ENCODE results near the gene MGMT. TPM values are rescaled to one million over a fixed set of nuclear protein-coding genes. Genes with fewer than 3 reads are reported as not detected.

Gene MGMT
- total RNA-seq, 6 experiments from 2014 or later = 36.5 to 53.4 (median 42.3) TPM

DNA sequence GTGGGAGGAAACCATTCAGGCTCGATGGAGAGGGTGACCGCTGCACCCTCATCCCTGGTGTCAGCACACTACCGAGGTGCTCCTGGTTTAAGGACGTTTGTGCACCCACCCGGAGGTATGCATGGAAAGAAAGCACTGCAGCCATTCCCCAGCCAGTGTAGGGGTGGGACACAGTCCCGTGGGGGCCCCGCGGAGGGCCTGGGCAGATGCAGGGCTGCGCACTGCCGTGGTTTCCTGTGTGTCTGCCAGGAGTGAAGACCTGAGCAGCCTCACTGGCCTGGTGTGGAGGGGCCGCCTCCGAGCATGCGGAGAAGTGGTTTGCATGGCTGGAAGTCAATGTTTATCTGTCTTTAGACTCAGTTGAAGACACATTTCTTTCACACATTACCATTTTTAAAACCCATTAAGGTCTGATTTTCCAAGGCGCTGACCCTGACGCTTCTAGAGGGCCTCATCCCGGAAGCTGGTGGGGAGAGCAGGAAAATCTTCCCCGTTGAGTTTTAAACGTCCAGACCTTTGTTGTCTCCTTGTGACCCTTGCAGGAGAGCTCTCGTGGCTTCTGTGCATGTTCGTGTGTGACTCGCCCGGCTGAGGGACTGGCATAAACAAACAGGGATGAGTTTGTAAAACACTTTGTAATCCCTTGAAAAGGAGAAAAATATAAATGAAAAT lies 188.1 kb downstream of the MGMT start:
- no peak for DNase-seq

DNA sequence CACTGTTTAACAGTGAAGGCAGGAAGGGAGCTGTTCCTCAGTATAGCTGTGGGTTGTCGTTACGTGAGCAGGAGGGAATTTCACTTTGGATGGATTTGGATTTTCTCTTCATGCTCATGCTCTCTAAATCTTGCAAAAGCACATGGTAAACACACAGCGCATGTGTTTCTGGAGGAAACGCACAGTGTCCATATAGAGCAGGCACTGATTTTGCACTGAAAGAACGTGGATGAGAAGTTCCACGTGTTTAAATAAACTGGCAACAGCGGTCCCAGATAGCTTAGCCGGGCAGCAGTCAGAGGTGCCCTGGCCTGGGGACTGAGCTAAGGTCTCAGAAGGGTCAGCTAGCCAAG lies 188.6 kb downstream of the MGMT start:
- no peak for TF ChIP-seq POLR2A (IDR thresholded peaks at IDR 0.05)
- Histone ChIP-seq H3K9me3 (no peaks in the 10 kb centered on the region), H3K27me3 (no peaks in the 10 kb centered on the region), H3K4me1 (no peaks in the 10 kb centered on the region), H3K4me3 (no peak overlapping the region), H3K36me3 (peaks cover 0 to 3% (median 0%) of the 10 kb centered on the region in 4 donors), H3K27ac (no peak overlapping the region)
- ATAC-seq = no peak
- WGBS (ENCODE audit: insufficient coverage, low coverage, low lambda C conversion rate, missing lambda C conversion rate) = 95% methylated on average over 8 of the region's 8 CpGs
- intact Hi-C loops (cut with DNase I) = no loop called here
- no peak for DNase-seq

More for the DNA sequence above, 188.1 kb downstream of the MGMT start:
- Histone ChIP-seq H3K27me3 (no peaks in the 10 kb centered on the region), H3K9me3 (no peaks in the 10 kb centered on the region), H3K4me3 (no peak overlapping the region), H3K27ac (no peak overlapping the region), H3K36me3 (peaks cover 0 to 6% (median 0%) of the 10 kb centered on the region in 4 donors), H3K4me1 (no peaks in the 10 kb centered on the region)
- intact Hi-C loops (cut with DNase I) = no loop called here
- 75% methylated on average over 16 of the region's 22 CpGs for WGBS (ENCODE audit: insufficient coverage, low coverage, low lambda C conversion rate, missing lambda C conversion rate)
- TF ChIP-seq, protein P1, sequence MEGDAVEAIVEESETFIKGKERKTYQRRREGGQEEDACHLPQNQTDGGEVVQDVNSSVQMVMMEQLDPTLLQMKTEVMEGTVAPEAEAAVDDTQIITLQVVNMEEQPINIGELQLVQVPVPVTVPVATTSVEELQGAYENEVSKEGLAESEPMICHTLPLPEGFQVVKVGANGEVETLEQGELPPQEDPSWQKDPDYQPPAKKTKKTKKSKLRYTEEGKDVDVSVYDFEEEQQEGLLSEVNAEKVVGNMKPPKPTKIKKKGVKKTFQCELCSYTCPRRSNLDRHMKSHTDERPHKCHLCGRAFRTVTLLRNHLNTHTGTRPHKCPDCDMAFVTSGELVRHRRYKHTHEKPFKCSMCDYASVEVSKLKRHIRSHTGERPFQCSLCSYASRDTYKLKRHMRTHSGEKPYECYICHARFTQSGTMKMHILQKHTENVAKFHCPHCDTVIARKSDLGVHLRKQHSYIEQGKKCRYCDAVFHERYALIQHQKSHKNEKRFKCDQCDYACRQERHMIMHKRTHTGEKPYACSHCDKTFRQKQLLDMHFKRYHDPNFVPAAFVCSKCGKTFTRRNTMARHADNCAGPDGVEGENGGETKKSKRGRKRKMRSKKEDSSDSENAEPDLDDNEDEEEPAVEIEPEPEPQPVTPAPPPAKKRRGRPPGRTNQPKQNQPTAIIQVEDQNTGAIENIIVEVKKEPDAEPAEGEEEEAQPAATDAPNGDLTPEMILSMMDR (IDR thresholded peaks at IDR 0.05) = no peak
- no peak for TF ChIP-seq POLR2A (IDR thresholded peaks at IDR 0.05)
- no peak for ATAC-seq

DNA sequence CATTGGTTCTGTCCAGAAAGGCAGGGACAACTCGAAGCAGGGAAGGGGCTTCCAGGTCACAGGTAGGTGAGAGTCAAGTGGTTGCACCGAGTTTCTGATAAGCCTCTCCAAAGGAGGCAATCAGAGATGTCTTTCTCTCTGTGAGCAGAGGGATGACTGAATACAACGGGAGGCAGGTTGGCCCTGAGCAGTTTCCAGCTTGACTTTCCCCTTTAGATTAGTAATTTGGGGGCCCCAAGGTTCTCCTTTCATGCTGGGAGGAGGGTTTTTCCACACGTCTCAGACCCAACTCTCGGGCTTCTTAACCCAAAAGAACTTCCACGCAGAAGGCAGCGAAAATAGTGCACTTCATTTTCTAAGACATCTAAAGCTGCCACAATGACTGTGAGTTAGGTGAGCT lies 189.6 kb downstream of the MGMT start:
- DNase-seq = no peak
- WGBS (ENCODE audit: insufficient coverage, low coverage, low lambda C conversion rate, missing lambda C conversion rate) = 70% methylated on average over 2 of the region's 7 CpGs
- Histone ChIP-seq H3K4me3 (no peak overlapping the region), H3K9me3 (no peaks in the 10 kb centered on the region), H3K4me1 (no peaks in the 10 kb centered on the region), H3K36me3 (no peaks in the 10 kb centered on the region), H3K27ac (no peak overlapping the region), H3K27me3 (no peaks in the 10 kb centered on the region)
- ATAC-seq = no peak
- TF ChIP-seq, protein P1 (IDR thresholded peaks at IDR 0.05) = no peak
- no peak for TF ChIP-seq POLR2A (IDR thresholded peaks at IDR 0.05)
- intact Hi-C loops (cut with DNase I) = no loop called here

DNA sequence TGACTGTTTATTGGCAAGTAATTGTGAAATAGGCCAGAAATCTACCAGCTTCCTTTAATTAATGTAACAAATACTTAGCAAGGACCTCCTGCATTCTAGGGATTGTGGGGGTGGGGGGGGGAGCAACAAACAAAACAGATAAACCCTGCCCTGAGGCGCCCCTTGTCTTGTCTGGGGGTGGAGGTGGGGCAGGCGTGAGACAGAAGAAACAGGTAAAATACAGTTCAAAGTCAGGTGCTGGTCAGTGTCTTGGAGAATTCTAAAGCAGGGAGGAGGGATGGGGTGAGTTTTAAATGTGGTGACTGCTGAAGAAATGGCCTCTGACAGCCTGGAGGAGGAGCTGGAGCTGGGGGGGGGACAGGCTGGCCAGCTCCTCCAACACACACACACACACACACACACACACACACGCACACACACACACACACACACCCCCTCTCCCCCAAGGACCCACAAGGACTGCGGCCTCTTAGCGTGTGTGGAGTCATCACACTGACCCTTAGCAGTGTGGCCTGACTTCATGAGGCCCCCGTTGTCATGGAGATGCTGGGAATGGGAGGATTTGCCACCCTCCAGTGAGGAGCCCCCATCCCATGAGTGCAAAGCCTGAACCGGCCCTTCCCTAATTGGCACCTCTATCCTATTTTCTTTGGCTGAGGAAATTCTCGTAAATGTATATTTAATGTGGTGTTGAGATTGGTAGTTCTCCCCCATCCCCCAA lies 190.4 kb downstream of the MGMT start:
- Histone ChIP-seq H3K36me3 (no peaks in the 10 kb centered on the region), H3K4me1 (no peaks in the 10 kb centered on the region), H3K4me3 (no peak overlapping the region), H3K27me3 (no peaks in the 10 kb centered on the region), H3K9me3 (no peaks in the 10 kb centered on the region), H3K27ac (no peak overlapping the region)
- DNase-seq = no peak
- WGBS (ENCODE audit: insufficient coverage, low coverage, low lambda C conversion rate, missing lambda C conversion rate) = 83% methylated on average over 4 of the region's 8 CpGs
- peak in 1 of 4 donors; percentile 14 for ATAC-seq
- intact Hi-C loops (cut with DNase I) = no loop called here
- TF ChIP-seq POLR2A (IDR thresholded peaks at IDR 0.05) = no peak
- TF ChIP-seq, protein P1 (IDR thresholded peaks at IDR 0.05) = no peak

DNA sequence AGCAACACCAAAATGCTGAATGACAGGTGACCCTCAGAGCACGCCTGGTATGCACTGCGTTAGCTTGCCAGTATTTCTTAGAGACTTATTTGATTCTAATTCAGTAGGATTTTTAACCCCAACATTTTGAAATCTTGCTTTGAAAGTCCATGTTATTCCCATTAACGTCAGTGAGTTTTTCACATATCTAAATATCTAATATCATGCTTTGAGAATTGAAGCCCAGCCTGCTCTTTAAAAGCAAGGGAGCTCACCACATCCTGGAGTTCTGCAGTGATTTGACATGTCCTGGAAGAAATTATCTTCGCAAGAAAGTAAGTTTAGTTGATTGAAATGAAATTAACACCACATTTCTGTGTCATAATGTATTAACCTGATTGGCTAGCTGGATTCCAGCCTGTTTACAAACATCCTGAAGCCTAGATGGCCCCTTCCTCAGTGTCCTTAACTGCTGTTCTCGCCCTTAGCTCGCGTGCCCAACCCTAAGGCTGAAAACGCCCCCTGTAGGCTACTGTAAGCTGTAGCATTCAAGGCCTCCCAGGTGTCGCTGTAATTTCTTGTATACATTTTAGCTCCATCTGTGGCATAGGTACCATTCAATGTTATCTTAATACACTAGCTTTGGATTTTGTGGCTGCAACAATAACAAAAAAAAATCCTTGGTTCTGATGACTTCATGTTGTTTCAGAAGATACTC lies 191.5 kb downstream of the MGMT start:
- intact Hi-C loops (cut with DNase I) = no loop called here
- ATAC-seq = no peak
- H3K4me3 ChIP-seq = no peak overlapping the region
- no peaks in the 10 kb centered on the region for H3K36me3 ChIP-seq
- no peak for DNase-seq
- 88% methylated on average over 9 of the region's 9 CpGs for WGBS (ENCODE audit: insufficient coverage, low coverage, low lambda C conversion rate, missing lambda C conversion rate)
- no peaks in the 10 kb centered on the region for H3K27me3 ChIP-seq
- no peak for TF ChIP-seq POLR2A (IDR thresholded peaks at IDR 0.05)
- TF ChIP-seq, protein P1 (IDR thresholded peaks at IDR 0.05) = peak in 1 of 4 donors; percentile 19
- H3K4me1 ChIP-seq = no peaks in the 10 kb centered on the region
- H3K9me3 ChIP-seq = no peaks in the 10 kb centered on the region
- H3K27ac ChIP-seq = no peak overlapping the region
